GM19043 (cell line): Measurements from ENCODE around the gene EXOC2.

Experiments
- ATAC-seq: cut with Tn5 transposase; IDR thresholded peaks from one replicate; pipeline ENCODE4 v1.9.1; 2021; ENCODE audit warnings: low read depth; ENCODE audit not compliant: unreplicated experiment

Gene EXOC2

GRCh38 chr6:692858-693722 is at the start of gene EXOC2:
Gene EXOC2, minus strand, starts transcription at chr6:693139. Its CDS starts 55,321 bp downstream, at chr6:637818.
- ATAC-seq, result peak; percentile 86

- no peak for ATAC-seq
Measured at GRCh38 chr6:741410-742339, 48.7 kb upstream of the EXOC2 start.

GRCh38 chr6:736657-737446 is 43.9 kb upstream of the EXOC2 start:
- no peak for ATAC-seq

- ATAC-seq, result no peak
Measured at GRCh38 chr6:733431-734219, 40.7 kb upstream of the EXOC2 start.

GRCh38 chr6:731924-732323 is 39.0 kb upstream of the EXOC2 start:
- ATAC-seq, result no peak

- ATAC-seq, result no peak
Measured at GRCh38 chr6:729606-730320, 36.8 kb upstream of the EXOC2 start.

GRCh38 chr6:727856-728255 is 34.9 kb upstream of the EXOC2 start:
- ATAC-seq, result no peak

- no peak for ATAC-seq
Measured at GRCh38 chr6:723540-723939, 30.6 kb upstream of the EXOC2 start.

GRCh38 chr6:722608-723007 is 29.7 kb upstream of the EXOC2 start:
- no peak for ATAC-seq

GRCh38 chr6:722077-722524 is 29.2 kb upstream of the EXOC2 start:
- ATAC-seq, result no peak

- ATAC-seq, result no peak
Measured at GRCh38 chr6:718345-718744, 25.4 kb upstream of the EXOC2 start.

- no peak for ATAC-seq
Measured at GRCh38 chr6:717135-717534, 24.2 kb upstream of the EXOC2 start.

GRCh38 chr6:715709-716491 is 23.0 kb upstream of the EXOC2 start:
- no peak for ATAC-seq

- no peak for ATAC-seq
Measured at GRCh38 chr6:714100-714499, 21.2 kb upstream of the EXOC2 start.

- ATAC-seq, result no peak
Measured at GRCh38 chr6:713351-713750, 20.4 kb upstream of the EXOC2 start.

GRCh38 chr6:712805-713204 is 19.9 kb upstream of the EXOC2 start:
- no peak for ATAC-seq

- no peak for ATAC-seq
Measured at GRCh38 chr6:711925-712324, 19.0 kb upstream of the EXOC2 start.
